ENCODE measurements around the gene MGMT.

Gene MGMT

GRCh38 chr10:129546106-129546505, 79.1 kb downstream of the MGMT start:
- DNase-seq, result no peak

GRCh38 chr10:129547608-129548007, 80.6 kb downstream of the MGMT start:
- DNase-seq, result no peak

GRCh38 chr10:129548600-129548999, 81.6 kb downstream of the MGMT start:
- no peak for DNase-seq

GRCh38 chr10:129550076-129550475, 83.0 kb downstream of the MGMT start:
- no peak for DNase-seq

- no peak for DNase-seq
Observed at GRCh38 chr10:129550658-129551057, 83.6 kb downstream of the MGMT start.

GRCh38 chr10:129552119-129552518, 85.1 kb downstream of the MGMT start:
- no peak for DNase-seq

GRCh38 chr10:129553928-129554327, 86.9 kb downstream of the MGMT start:
- DNase-seq, result no peak

- DNase-seq, result no peak
Observed at GRCh38 chr10:129556316-129556715, 89.3 kb downstream of the MGMT start.

GRCh38 chr10:129560361-129560760, 93.3 kb downstream of the MGMT start:
- DNase-seq, result no peak

- no peak for DNase-seq
Observed at GRCh38 chr10:129562487-129562886, 95.4 kb downstream of the MGMT start.

- DNase-seq, result no peak
Observed at GRCh38 chr10:129564923-129565322, 97.9 kb downstream of the MGMT start.

GRCh38 chr10:129568583-129569344, 101.7 kb downstream of the MGMT start:
- DNase-seq, result no peak

GRCh38 chr10:129570185-129570584, 103.1 kb downstream of the MGMT start:
- DNase-seq, result no peak

- no peak for DNase-seq
Observed at GRCh38 chr10:129579228-129579627, 112.2 kb downstream of the MGMT start.

GRCh38 chr10:129580010-129580409, 113.0 kb downstream of the MGMT start:
- DNase-seq, result no peak

- no peak for DNase-seq
Observed at GRCh38 chr10:129580901-129581300, 113.9 kb downstream of the MGMT start.

GRCh38 chr10:129581827-129582411, 114.9 kb downstream of the MGMT start:
- DNase-seq, result no peak

- no peak for DNase-seq
Observed at GRCh38 chr10:129583831-129584230, 116.8 kb downstream of the MGMT start.

GRCh38 chr10:129586898-129587443, 119.9 kb downstream of the MGMT start:
- no peak for DNase-seq

- no peak for DNase-seq
Observed at GRCh38 chr10:129589546-129589945, 122.5 kb downstream of the MGMT start.

- DNase-seq, result no peak
Observed at GRCh38 chr10:129593953-129594352, 126.9 kb downstream of the MGMT start.

GRCh38 chr10:129594811-129595210, 127.8 kb downstream of the MGMT start:
- no peak for DNase-seq

GRCh38 chr10:129598413-129598812, 131.4 kb downstream of the MGMT start:
- no peak for DNase-seq

- DNase-seq, result no peak
Observed at GRCh38 chr10:129599160-129599559, 132.1 kb downstream of the MGMT start.

- DNase-seq, result no peak
Observed at GRCh38 chr10:129601737-129602136, 134.7 kb downstream of the MGMT start.

Measured in CD4-positive, alpha-beta T cell treated with Interleukin-17A for 1 hour (primary cell).